ENCODE results near the gene RDH13.

GRCh38 chr19:55024111-55024510 lies 38.8 kb downstream of the RDH13 start:
- TF ChIP-seq CEBPB (IDR thresholded peaks at IDR 0.05), result no peak
- no peak for TF ChIP-seq CREB1 (IDR thresholded peaks at IDR 0.05; ENCODE audit: low read depth)
- no peak for TF ChIP-seq TCF12 (IDR thresholded peaks at IDR 0.05; ENCODE audit: low read depth)
- no peak for TF ChIP-seq EP300 (IDR thresholded peaks at IDR 0.05; ENCODE audit: borderline replicate concordance)
- TF ChIP-seq, protein P1, sequence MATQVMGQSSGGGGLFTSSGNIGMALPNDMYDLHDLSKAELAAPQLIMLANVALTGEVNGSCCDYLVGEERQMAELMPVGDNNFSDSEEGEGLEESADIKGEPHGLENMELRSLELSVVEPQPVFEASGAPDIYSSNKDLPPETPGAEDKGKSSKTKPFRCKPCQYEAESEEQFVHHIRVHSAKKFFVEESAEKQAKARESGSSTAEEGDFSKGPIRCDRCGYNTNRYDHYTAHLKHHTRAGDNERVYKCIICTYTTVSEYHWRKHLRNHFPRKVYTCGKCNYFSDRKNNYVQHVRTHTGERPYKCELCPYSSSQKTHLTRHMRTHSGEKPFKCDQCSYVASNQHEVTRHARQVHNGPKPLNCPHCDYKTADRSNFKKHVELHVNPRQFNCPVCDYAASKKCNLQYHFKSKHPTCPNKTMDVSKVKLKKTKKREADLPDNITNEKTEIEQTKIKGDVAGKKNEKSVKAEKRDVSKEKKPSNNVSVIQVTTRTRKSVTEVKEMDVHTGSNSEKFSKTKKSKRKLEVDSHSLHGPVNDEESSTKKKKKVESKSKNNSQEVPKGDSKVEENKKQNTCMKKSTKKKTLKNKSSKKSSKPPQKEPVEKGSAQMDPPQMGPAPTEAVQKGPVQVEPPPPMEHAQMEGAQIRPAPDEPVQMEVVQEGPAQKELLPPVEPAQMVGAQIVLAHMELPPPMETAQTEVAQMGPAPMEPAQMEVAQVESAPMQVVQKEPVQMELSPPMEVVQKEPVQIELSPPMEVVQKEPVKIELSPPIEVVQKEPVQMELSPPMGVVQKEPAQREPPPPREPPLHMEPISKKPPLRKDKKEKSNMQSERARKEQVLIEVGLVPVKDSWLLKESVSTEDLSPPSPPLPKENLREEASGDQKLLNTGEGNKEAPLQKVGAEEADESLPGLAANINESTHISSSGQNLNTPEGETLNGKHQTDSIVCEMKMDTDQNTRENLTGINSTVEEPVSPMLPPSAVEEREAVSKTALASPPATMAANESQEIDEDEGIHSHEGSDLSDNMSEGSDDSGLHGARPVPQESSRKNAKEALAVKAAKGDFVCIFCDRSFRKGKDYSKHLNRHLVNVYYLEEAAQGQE (IDR thresholded peaks at IDR 0.05; ENCODE audit: low read depth), result no peak
- TF ChIP-seq RAD21 (IDR thresholded peaks at IDR 0.05; ENCODE audit: low read depth), result no peak
- no peak for TF ChIP-seq TAF1 (IDR thresholded peaks at IDR 0.05; ENCODE audit: low read depth)
- TF ChIP-seq, protein P2, sequence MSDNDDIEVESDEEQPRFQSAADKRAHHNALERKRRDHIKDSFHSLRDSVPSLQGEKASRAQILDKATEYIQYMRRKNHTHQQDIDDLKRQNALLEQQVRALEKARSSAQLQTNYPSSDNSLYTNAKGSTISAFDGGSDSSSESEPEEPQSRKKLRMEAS (IDR thresholded peaks at IDR 0.05), result no peak
- no peak for TF ChIP-seq TEAD4 (IDR thresholded peaks at IDR 0.05)
- no peak for TF ChIP-seq NFIC (IDR thresholded peaks at IDR 0.05)
- no peak for TF ChIP-seq FOXM1 (IDR thresholded peaks at IDR 0.05; ENCODE audit: borderline replicate concordance, low read depth)
- TF ChIP-seq YY1 (IDR thresholded peaks at IDR 0.05; ENCODE audit: low read depth), result no peak
- TF ChIP-seq, protein P3, sequence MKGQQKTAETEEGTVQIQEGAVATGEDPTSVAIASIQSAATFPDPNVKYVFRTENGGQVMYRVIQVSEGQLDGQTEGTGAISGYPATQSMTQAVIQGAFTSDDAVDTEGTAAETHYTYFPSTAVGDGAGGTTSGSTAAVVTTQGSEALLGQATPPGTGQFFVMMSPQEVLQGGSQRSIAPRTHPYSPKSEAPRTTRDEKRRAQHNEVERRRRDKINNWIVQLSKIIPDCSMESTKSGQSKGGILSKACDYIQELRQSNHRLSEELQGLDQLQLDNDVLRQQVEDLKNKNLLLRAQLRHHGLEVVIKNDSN (IDR thresholded peaks at IDR 0.05), result no peak
- no peak for TF ChIP-seq EGR1 (IDR thresholded peaks at IDR 0.05)
